IPS-NIHi7 (cell line): Measurements from ENCODE around the gene IQCM.
"Not testable (repeated sequence)": the region's sequence is repeated elsewhere in the genome, so short reads cannot be mapped to it uniquely, and the experiment has no call there.

ENCODE experiments used
- DNase-seq: peaks from one replicate; pipeline ENCODE4 v3.0.0; 2012; ENCODE audit warnings: mixed read lengths; ENCODE audit errors: extremely low spot score

IQCM gene

GRCh38 chr4:149572716-149573115, 242.9 kb downstream of the IQCM start:
- DNase-seq = no peak

- no peak for DNase-seq
Measured at GRCh38 chr4:149555799-149556198, 259.8 kb downstream of the IQCM start.

- DNase-seq = no peak
Measured at GRCh38 chr4:149555146-149555545, 260.5 kb downstream of the IQCM start.

DNA sequence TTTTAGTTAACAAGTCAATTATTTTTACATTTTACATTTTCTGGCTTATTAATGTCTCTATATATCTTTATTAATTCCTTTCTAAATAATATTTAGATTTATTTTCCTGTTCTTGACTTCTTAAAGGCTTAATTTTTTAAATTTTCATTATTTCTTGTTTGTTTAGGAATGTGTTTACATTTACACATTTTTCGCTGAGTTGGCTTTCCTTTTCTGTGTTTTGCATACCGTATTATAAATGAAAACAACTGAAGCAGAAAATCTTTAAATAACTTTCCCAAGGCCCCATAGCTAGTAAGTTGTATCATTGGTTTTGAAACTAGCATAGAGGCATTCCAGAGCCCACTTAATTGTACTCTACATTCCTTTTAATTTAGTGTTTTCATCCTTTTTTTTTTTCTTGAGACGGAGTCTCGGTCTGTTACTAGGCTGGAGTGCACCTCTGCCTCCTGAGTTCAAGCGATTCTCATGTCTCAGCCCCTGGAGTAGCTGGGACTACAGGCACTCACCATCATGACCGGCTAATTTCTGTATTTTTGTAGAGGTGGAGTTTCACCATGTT, 261.6 kb downstream of the IQCM start:
- no peak for DNase-seq

GRCh38 chr4:149552601-149553000, 263.0 kb downstream of the IQCM start:
- DNase-seq = no peak

- DNase-seq = peak; percentile 75
Measured at GRCh38 chr4:149549911-149550310, 265.7 kb downstream of the IQCM start.

DNA sequence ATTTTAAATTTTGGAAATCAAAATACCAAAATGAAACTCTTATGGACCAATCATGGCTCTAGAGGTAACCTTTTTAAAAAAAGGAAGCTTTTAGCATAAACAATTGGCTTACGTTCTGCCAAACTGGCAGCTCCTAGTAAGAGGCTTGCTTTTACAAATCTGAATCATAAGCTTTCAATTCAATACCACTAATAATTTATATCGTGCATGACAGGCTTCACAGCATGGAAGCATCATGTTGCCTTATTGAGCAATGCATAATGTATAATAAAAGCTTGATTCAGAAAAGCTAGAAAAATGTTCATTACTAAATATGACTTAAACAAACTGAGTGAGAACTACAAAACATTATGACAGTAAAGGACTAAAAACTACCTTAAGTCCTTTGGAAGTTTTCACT, 280.9 kb downstream of the IQCM start:
- DNase-seq = no peak

GRCh38 chr4:149531861-149532260, 283.8 kb downstream of the IQCM start:
- DNase-seq = no peak

GRCh38 chr4:149523039-149523438, 292.6 kb downstream of the IQCM start:
- DNase-seq = no peak

GRCh38 chr4:149521611-149522425, 293.8 kb downstream of the IQCM start:
- DNase-seq = no peak

- DNase-seq = no peak
Measured at GRCh38 chr4:149518471-149518870, 297.2 kb downstream of the IQCM start.

- DNase-seq = no peak
Measured at GRCh38 chr4:149513081-149513480, 302.6 kb downstream of the IQCM start.

DNA sequence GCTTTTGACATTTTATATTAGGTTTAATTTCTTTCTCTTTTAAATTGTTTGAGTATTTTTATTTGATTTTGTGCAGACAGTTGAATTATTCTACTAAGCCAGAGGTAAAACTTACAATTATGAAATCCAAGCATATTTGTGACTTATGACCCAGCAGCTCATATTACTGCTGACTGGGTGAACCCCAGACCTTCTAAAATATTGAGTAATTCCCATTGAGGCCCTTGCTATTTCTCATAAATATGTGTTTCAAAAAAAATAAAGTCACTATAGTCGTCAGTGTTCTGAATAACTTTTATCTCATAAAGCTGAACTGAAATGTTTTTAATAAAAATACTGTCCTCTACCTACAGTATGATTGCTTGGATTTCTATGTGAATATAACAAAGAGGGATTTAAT, 303.1 kb downstream of the IQCM start:
- DNase-seq = no peak

DNA sequence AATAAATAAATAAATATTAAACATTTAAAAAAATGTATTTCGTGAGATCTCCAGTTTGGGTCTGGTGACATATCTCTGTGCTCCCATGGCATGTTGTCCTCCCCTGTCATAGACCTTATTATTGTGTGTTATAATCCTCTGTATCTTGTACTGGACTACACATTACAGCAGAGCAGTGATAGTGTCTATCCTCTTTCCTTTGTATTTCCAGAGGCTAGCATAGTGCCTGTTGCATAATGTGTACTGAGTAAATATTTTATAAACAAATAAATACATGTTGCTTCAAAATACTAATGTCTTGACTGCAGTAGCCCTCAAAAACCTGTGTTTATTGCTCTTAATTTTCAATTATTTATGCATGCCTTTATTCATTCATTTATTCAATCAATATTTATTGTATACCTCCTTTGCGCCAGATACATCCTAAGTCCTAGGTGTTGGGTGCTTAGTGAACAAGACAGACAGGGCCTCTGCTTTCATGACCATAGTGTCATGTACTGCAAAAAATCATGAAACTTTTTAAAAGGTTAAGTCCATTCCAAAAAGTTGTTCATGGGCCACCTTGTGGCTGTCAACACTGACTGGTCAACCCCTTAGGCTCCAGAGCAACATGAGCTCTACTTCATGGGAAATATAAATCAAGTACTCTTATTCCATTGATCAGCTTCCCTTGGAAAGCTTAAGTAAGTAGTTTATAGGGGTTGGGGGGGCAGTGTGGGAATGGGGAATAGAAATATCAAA, 303.9 kb downstream of the IQCM start:
- DNase-seq = no peak

DNA sequence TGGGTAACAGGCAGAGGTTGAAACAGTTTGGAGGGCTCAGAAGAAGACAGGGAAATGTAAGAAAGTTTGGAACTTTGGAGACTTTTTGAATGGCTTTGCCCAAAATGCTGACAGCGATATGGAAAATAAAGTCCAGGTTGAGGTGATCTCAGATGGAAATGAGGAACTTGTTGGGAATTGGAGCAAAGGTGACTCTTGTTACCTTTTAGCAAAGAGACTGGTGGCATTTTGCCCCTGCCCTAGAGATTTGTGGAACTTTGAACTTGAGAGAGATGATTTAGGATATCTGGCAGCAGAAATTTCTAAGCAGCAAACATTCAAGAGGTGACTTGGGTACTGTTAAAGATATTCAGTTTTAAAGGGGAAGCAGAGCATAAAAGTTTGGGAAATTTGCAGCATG, 308.3 kb downstream of the IQCM start:
- not testable (repeated sequence) for DNase-seq

DNA sequence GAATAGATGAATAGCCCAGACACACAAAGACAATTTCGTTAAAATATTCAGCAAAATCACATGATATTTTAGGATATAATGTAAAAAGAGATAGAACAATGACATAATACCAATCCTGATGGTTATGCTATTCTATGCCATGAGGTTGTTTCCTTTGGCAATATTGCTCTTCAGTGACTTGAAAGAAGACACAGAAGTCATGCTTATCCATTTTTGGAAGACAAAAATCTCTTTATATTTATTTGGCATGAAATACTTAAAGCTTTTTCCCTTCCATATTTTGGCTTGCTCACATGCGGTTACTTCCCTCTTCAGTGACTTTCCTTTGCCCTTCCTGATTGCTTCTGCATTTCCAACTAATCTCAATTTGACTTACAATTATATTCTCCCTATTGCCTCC, 314.8 kb downstream of the IQCM start:
- no peak for DNase-seq

- no peak for DNase-seq
Measured at GRCh38 chr4:149499726-149500125, 315.9 kb downstream of the IQCM start.

DNA sequence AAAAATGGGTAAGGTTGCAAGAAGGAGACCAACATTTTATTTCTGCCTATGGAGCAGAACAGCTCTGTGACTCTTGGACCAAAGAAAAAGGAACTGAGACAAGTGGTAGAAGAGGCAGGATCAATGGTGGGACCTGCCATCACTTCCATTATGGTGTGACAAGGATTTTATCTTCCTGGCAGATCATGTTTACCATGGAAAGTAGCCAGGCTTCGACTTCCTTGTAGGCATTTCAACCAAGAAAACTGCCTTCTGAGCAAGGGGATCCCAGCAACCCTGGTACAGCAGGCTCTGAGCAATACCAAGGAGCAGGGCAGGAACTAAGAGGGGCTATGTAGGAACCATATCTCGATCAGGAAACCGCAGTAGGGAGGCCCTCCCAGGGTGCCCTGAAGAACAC, 317.4 kb downstream of the IQCM start:
- DNase-seq = no peak

GRCh38 chr4:149493492-149493891, 322.2 kb downstream of the IQCM start:
- DNase-seq = peak; percentile 14

DNA sequence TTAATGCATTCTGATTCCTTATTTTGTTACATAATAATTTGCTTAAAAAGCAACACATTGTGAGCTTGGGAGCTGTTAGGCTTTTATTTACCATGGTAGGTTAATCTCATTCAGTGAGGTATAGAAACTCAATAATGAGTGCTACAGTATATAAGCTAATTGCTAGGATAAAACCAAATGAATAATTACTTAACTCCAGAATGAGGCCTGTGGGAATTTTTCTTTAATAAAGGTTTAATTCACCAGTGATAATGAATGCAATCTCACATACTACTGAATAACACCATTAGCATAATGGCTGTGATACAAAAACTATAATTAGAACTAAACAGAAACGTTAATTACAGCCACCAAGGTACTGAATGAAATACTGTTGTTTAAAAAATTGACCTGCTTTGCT, 326.3 kb downstream of the IQCM start:
- no peak for DNase-seq

GRCh38 chr4:149486861-149487260, 328.8 kb downstream of the IQCM start:
- DNase-seq = no peak

- DNase-seq = not testable (repeated sequence)
Measured at GRCh38 chr4:149468669-149469068, 347.0 kb downstream of the IQCM start.

DNA sequence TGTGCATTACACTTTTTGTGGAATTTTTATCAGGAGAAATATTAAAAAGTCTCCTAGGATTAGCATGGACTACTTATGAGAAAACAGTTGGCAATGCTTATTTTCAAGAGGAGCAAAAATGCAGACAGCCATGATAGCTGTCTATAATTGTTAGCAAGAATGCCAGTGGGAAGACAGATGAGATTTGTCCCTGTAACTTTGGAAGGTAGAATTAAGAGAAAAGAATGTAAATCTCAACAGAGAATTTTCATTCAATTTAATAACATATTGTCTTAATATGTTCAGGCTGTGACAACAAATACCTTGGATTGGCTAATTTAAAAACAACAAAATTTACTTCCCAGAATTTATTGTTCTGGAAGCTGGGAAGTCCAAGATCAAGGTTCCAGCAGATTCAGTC, 349.2 kb downstream of the IQCM start:
- DNase-seq = no peak
